Testis (tissue), 2 donors: ENCODE measurements around the gene RASGRF2.

Source experiments
- POLR2A ChIP-seq: fragments of 450-650 bp; IDR thresholded peaks from one replicate; pipeline ENCODE4 v1.6.1; 2017; ENCODE audit warnings: antibody characterized with exemption, mild to moderate bottlenecking, moderate library complexity
- TF ChIP-seq, protein P1 (sequence below), 3 experiments: fragments of 450-650 bp in 2 of 3; fragments of 200-600 bp in 1 of 3; sonication (generic) in 1 of 3; IDR thresholded peaks; one replicate each; pipeline ENCODE4 v1.5.1; 2016 to 2019; ENCODE audit warnings: antibody characterized with exemption in 3 of 3, mild to moderate bottlenecking in 2 of 3, moderate library complexity in 1 of 3

DNA sequence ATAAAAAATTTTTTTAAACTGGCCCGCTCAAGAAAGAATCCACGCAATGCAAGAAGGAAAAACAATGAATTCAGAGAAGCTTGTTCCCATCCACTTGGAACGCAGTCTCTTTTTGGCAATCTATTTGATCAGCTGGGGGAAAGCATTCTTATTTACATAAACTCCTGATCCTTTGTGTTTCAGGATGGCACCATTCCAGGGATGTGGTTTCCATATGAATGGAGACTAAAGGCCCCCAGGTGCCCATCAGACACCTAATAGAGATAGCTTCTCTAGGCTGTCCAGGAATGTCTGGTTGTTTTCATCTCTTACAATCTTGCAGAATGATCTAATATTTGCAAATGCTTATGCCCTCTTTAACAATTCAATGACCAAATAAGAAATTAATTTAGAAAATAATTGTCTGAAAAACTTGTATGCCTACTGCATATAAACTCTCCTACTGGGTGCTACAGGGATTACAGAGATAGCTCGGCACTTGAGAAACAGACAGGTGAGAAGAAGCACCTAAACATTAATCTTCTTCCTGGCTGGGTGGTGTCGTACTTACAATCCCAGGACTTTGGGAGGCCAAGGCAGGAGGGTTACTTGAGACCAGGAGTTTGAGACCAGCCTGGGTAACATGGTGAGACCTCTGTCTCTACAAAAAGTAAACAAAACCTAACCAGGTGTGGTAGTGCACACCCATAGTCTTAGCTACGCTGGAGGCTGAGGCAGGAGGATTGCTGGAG lies 3.0 kb upstream of the RASGRF2 start:
- TF ChIP-seq, protein P1, sequence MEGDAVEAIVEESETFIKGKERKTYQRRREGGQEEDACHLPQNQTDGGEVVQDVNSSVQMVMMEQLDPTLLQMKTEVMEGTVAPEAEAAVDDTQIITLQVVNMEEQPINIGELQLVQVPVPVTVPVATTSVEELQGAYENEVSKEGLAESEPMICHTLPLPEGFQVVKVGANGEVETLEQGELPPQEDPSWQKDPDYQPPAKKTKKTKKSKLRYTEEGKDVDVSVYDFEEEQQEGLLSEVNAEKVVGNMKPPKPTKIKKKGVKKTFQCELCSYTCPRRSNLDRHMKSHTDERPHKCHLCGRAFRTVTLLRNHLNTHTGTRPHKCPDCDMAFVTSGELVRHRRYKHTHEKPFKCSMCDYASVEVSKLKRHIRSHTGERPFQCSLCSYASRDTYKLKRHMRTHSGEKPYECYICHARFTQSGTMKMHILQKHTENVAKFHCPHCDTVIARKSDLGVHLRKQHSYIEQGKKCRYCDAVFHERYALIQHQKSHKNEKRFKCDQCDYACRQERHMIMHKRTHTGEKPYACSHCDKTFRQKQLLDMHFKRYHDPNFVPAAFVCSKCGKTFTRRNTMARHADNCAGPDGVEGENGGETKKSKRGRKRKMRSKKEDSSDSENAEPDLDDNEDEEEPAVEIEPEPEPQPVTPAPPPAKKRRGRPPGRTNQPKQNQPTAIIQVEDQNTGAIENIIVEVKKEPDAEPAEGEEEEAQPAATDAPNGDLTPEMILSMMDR (IDR thresholded peaks at IDR 0.05), result no peak
- no peak for TF ChIP-seq POLR2A
